Karpas-422 (cell line): ENCODE data around the gene KARS1. TPM values are rescaled to one million over a fixed set of nuclear protein-coding genes. Genes with fewer than 3 reads are reported as not detected.

ENCODE experiments used
- DNase-seq: peaks from one replicate; pipeline ENCODE4 v3.0.0-alpha.2; 2015
- H2AFZ ChIP-seq: fragments of 200-600 bp; sonication (generic); 2 replicates; pipeline ENCODE4 v1.6.1; 2014; ENCODE audit warnings: antibody characterized with exemption, low read length, mixed read lengths
- H3K27ac ChIP-seq: fragments of 200-600 bp; sonication (generic); 2 replicates; pipeline ENCODE4 v1.5.1; 2014; ENCODE audit warnings: mild to moderate bottlenecking, low read length, moderate library complexity
- H3K27me3 ChIP-seq: fragments of 200-600 bp; sonication (generic); 2 replicates; pipeline ENCODE4 v1.6.1; 2014; ENCODE audit warnings: low read length, mixed read lengths
- H3K36me3 ChIP-seq: fragments of 200-600 bp; sonication (generic); 2 replicates; pipeline ENCODE4 v1.6.1; 2014; ENCODE audit warnings: low read length, mixed read lengths; ENCODE audit not compliant: insufficient read depth
- H3K4me1 ChIP-seq: fragments of 200-600 bp; sonication (generic); 2 replicates; pipeline ENCODE4 v1.6.1; 2014; ENCODE audit warnings: mild to moderate bottlenecking, low read length, mixed read lengths
- H3K4me2 ChIP-seq: fragments of 200-600 bp; sonication (generic); 2 replicates; pipeline ENCODE4 v1.6.1; 2014; ENCODE audit warnings: low read length, low read depth, mild to moderate bottlenecking; ENCODE audit not compliant: poor library complexity, severe bottlenecking
- H3K4me3 ChIP-seq: fragments of 200-600 bp; sonication (generic); 2 replicates; pipeline ENCODE4 v1.5.1; 2014; ENCODE audit warnings: mild to moderate bottlenecking, antibody characterized with exemption, low read length, mixed read lengths
- H3K79me2 ChIP-seq: fragments of 200-600 bp; sonication (generic); 2 replicates; pipeline ENCODE4 v1.6.1; 2014; ENCODE audit warnings: mild to moderate bottlenecking, low read length, mixed read lengths
- H3K9ac ChIP-seq: fragments of 200-600 bp; sonication (generic); 2 replicates; pipeline ENCODE4 v1.6.0; 2014; ENCODE audit warnings: low read length
- H3K9me2 ChIP-seq: fragments of 200-600 bp; sonication (generic), shearing (Covaris generic); replicated peaks from 2 replicates; pipeline ENCODE4 v1.6.0; 2014; ENCODE audit warnings: mild to moderate bottlenecking, low read length, moderate library complexity; ENCODE audit not compliant: insufficient read depth
- H3K9me3 ChIP-seq: fragments of 300-700, 200-600 bp; sonication (generic); 2 replicates; pipeline ENCODE4 v1.6.1; 2014; ENCODE audit warnings: low read length, mixed read lengths
- H4K20me1 ChIP-seq: fragments of 200-600 bp; sonication (generic); 2 replicates; pipeline ENCODE4 v1.6.1; 2014; ENCODE audit warnings: mild to moderate bottlenecking, antibody characterized with exemption, low read length, low read depth; ENCODE audit not compliant: insufficient read depth
- total RNA-seq: library from RNA; depleted of rRNA; stranded (reverse); fragments of >200 nt; shearing (Covaris generic); gene quantifications from 2 replicates; pipeline ENCODE4 v1.2.3, GENCODE V29; 2014; ENCODE audit warnings: low replicate concordance

The KARS1 gene
- total RNA-seq, 1 experiment from 2014 or later, result 137 TPM

- Histone ChIP-seq H4K20me1 (no peaks in the 10 kb centered on the region), H3K9me2 (no peaks in the 10 kb centered on the region), H2AFZ (no peak overlapping the region)
These were observed 14.6 kb downstream of the KARS1 start for GRCh38 chr16:75632857-75633256.

DNA sequence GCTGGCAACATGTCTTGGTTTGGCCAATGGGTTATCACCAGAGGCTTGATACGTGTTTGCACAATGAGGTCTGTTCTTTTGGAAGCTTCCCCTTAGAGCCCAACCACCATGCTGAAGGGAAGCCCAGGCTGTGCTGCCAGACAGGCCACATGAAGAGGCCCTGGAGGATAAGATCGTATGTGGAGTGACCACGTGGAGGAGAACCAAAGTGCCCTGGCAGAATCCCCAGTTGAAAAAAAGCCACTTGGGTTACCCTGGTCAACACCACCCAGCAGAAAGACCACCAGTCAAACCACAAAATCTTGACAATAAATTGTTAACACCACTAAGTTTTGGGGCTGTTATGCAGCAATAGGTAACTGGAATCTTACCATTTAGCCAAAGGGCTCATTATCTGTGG is 17.4 kb downstream of the KARS1 start:
- H3K27ac ChIP-seq, result no peak overlapping the region
- H3K27me3 ChIP-seq, result no peaks in the 10 kb centered on the region
- no peaks in the 10 kb centered on the region for H3K79me2 ChIP-seq
- no peaks in the 10 kb centered on the region for H3K4me1 ChIP-seq
- H3K36me3 ChIP-seq, result peaks cover 56% of the 10 kb centered on the region
- no peak for DNase-seq
- no peak overlapping the region for H3K4me3 ChIP-seq
- H3K4me2 ChIP-seq, result no peak overlapping the region
- no peaks in the 10 kb centered on the region for H4K20me1 ChIP-seq
- no peak overlapping the region for H2AFZ ChIP-seq
- no peaks in the 10 kb centered on the region for H3K9me2 ChIP-seq
- no peaks in the 10 kb centered on the region for H3K9me3 ChIP-seq
- H3K9ac ChIP-seq, result no peak overlapping the region

More at GRCh38 chr16:75632857-75633256, 14.6 kb downstream of the KARS1 start:
- peaks cover 64% of the 10 kb centered on the region for H3K36me3 ChIP-seq
- H3K79me2 ChIP-seq, result peaks cover 4% of the 10 kb centered on the region; the same call in 1 of the 2 replicates
- DNase-seq, result no peak
- H3K4me3 ChIP-seq, result no peak overlapping the region
- no peaks in the 10 kb centered on the region for H3K27me3 ChIP-seq
- H3K27ac ChIP-seq, result no peak overlapping the region
- H3K9me3 ChIP-seq, result no peaks in the 10 kb centered on the region
- H3K4me1 ChIP-seq, result no peaks in the 10 kb centered on the region
- H3K4me2 ChIP-seq, result no peak overlapping the region
- H3K9ac ChIP-seq, result no peak overlapping the region

GRCh38 chr16:75629132-75629531 is 18.3 kb downstream of the KARS1 start:
- Histone ChIP-seq H3K36me3 (peaks cover 50% of the 10 kb centered on the region), H3K27me3 (no peaks in the 10 kb centered on the region), H4K20me1 (no peaks in the 10 kb centered on the region), H3K9me2 (no peaks in the 10 kb centered on the region), H2AFZ (no peak overlapping the region), H3K9me3 (no peaks in the 10 kb centered on the region), H3K4me1 (no peaks in the 10 kb centered on the region), H3K4me3 (no peak overlapping the region), H3K79me2 (no peaks in the 10 kb centered on the region), H3K9ac (no peak overlapping the region), H3K27ac (no peak overlapping the region), H3K4me2 (no peak overlapping the region)
- DNase-seq, result no peak

DNA sequence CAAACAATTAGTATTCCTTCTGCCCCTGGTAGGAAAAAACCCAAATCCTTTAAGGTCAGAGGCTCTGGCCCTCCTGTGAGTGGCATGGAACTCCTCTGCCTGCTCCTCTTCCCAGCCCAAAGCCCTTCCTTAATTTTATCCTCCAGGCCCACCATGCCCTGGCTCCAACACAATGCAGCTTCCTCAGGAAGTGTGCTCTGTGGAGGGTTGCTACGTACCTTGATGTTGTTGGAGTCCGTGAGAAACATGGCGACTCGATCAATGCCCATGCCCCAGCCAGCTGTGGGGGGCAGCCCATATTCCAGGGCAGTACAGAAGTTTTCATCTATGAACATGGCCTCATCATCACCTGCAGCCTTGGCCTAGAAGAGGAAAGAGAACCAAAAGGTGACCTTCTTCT is 19.1 kb downstream of the KARS1 start:
- H3K9ac ChIP-seq, result no peak overlapping the region
- no peak overlapping the region for H3K27ac ChIP-seq
- H3K79me2 ChIP-seq, result no peaks in the 10 kb centered on the region
- no peak overlapping the region for H3K4me2 ChIP-seq
- no peak for DNase-seq
- peaks cover 44% of the 10 kb centered on the region for H3K36me3 ChIP-seq
- H3K4me1 ChIP-seq, result peaks cover 4% of the 10 kb centered on the region
- no peaks in the 10 kb centered on the region for H3K9me3 ChIP-seq
- H3K27me3 ChIP-seq, result no peaks in the 10 kb centered on the region
- H4K20me1 ChIP-seq, result no peaks in the 10 kb centered on the region
- no peak overlapping the region for H3K4me3 ChIP-seq
- no peak overlapping the region for H2AFZ ChIP-seq
- no peaks in the 10 kb centered on the region for H3K9me2 ChIP-seq

GRCh38 chr16:75627851-75628250 is 19.6 kb downstream of the KARS1 start:
- H3K9me2 ChIP-seq, result no peaks in the 10 kb centered on the region
- H3K36me3 ChIP-seq, result peaks cover 42% of the 10 kb centered on the region
- no peak overlapping the region for H3K4me2 ChIP-seq
- H3K9me3 ChIP-seq, result no peaks in the 10 kb centered on the region
- no peak for DNase-seq
- no peak overlapping the region for H3K4me3 ChIP-seq
- no peak overlapping the region for H2AFZ ChIP-seq
- H4K20me1 ChIP-seq, result no peaks in the 10 kb centered on the region
- no peak overlapping the region for H3K27ac ChIP-seq
- H3K9ac ChIP-seq, result no peak overlapping the region
- H3K27me3 ChIP-seq, result no peaks in the 10 kb centered on the region
- peaks cover 5% of the 10 kb centered on the region for H3K4me1 ChIP-seq
- peaks cover 2% of the 10 kb centered on the region; the same call in 1 of the 2 replicates for H3K79me2 ChIP-seq

- Histone ChIP-seq H3K4me2 (no peak overlapping the region), H3K9me2 (no peaks in the 10 kb centered on the region), H3K9ac (no peak overlapping the region), H3K27ac (no peak overlapping the region), H3K4me1 (peaks cover 12% of the 10 kb centered on the region), H3K36me3 (peaks cover 38% of the 10 kb centered on the region), H3K9me3 (no peaks in the 10 kb centered on the region), H3K4me3 (no peak overlapping the region), H2AFZ (no peak overlapping the region), H4K20me1 (no peaks in the 10 kb centered on the region), H3K79me2 (peaks cover 12% of the 10 kb centered on the region), H3K27me3 (no peaks in the 10 kb centered on the region)
- no peak for DNase-seq
These were observed 20.7 kb downstream of the KARS1 start for GRCh38 chr16:75626806-75627205.

DNA sequence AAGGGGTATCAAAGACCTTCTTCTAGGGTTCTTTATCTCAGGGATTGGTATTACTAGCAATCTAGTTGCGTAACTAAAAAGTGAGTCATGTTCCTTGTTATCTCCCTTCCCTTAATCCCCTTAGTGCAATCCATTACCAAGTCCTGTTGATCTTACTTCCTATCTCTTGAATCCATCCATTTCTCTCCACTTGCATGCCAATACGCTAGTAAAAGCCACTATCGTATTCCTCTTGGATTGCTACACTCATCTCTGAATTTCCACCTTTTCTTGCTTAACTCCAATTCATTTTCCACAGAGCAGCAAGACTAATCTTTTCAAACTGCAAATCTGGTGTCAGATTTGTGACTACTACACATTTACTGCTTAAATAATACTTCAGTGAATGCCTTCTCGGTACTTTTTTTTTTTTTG is 22.5 kb downstream of the KARS1 start:
- Histone ChIP-seq H3K79me2 (peaks cover 27% of the 10 kb centered on the region), H3K4me2 (no peak overlapping the region), H3K36me3 (peaks cover 39% of the 10 kb centered on the region), H3K4me3 (no peak overlapping the region), H4K20me1 (no peaks in the 10 kb centered on the region), H3K27me3 (no peaks in the 10 kb centered on the region), H2AFZ (no peak overlapping the region), H3K4me1 (peaks cover 21% of the 10 kb centered on the region), H3K9me3 (no peaks in the 10 kb centered on the region), H3K27ac (no peak overlapping the region), H3K9me2 (no peaks in the 10 kb centered on the region), H3K9ac (no peak overlapping the region)
- no peak for DNase-seq

DNA sequence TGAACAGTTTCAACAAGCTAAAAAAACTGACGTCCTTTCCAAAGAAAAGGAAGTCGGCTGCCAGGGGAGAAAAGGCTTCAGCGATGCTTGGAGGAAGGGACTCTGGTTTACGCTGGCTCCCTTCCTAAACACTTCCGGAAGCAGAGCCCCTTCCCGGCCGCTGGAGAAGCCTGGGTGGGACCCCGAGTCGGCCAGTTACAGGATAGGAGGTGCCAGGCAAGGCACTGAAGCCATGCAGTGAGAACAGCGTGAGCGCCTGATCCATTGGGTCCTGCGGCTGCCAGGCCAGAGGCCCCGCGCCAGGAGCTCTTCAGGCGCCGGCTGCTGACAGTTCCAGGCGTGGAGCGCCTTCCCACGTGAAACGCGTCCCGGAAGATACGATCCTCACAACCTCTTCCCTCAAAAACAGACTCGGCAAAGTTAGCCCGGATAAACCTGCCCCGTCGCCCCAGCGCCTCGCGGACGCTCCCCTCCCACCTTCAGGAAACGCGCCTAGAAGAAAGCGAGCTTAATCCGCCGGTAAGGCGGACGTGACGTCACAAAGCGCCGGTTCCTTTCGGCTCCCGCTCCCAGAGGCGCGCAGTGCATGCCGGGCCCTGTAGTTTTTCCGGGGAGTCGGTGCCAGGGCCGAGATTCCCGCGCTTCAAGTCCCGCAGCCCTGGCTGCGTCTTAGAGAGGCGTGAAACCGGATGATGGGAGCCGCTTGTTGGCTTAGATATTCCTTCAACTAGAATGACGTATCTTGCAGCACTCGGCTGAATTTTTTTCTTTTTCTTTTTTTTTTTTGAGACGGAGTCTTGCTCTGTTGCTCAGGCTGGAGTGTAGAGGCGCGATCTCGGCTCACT is 24.5 kb downstream of the KARS1 start, which contains the start of gene ADAT1:
Gene ADAT1 (minus strand): TSS at position 521 of the 845 bp plus-strand sequence. CDS start 2,482 bp downstream, outside the sequence.
- peaks cover 36% of the 10 kb centered on the region; the same call in 1 of the 2 replicates for H3K36me3 ChIP-seq
- no peaks in the 10 kb centered on the region for H3K9me2 ChIP-seq
- peak within 1 kb of the TSS; percentile 98 for H3K4me2 ChIP-seq
- H4K20me1 ChIP-seq, result no peaks in the 10 kb centered on the region
- H3K27me3 ChIP-seq, result no peaks in the 10 kb centered on the region
- peak within 1 kb of the TSS; percentile 52; the same call in 1 of the 2 replicates for H2AFZ ChIP-seq
- peaks cover 21% of the 10 kb centered on the region for H3K4me1 ChIP-seq
- H3K79me2 ChIP-seq, result peaks cover 29% of the 10 kb centered on the region
- peak; percentile 99 for DNase-seq
- H3K9me3 ChIP-seq, result no peaks in the 10 kb centered on the region
- H3K9ac ChIP-seq, result peak within 1 kb of the TSS; percentile 91
- H3K4me3 ChIP-seq, result peak within 1 kb of the TSS; percentile 81
- H3K27ac ChIP-seq, result peak within 1 kb of the TSS; percentile 33; the same call in 1 of the 2 replicates
